ENCODE results near the gene SCGB3A1.

- TF ChIP-seq EZH2 (IDR thresholded peaks at IDR 0.05; ENCODE audit: insufficient read depth, poor library complexity, severe bottlenecking) = no peak
- no peak for TF ChIP-seq EZH2phosphoT487 (IDR thresholded peaks at IDR 0.05; ENCODE audit: insufficient read depth, low read depth)
Measured at GRCh38 chr5:180640611-180640860, 49.2 kb upstream of the SCGB3A1 start.

All from GM23248 (cell line).